GM12878 (cell line): ENCODE data around the gene TNFSF9. TPM values are rescaled to one million over a fixed set of nuclear protein-coding genes. Genes with fewer than 3 reads are reported as not detected.

Experiments
- ATF7 ChIP-seq: fragments of 450-650 bp; IDR thresholded peaks from 2 replicates; pipeline ENCODE4 v1.6.1; 2016; ENCODE audit warnings: low read depth, mild to moderate bottlenecking
- BACH1 ChIP-seq: fragments of 450-650 bp; IDR thresholded peaks from 2 replicates; pipeline ENCODE4 v1.6.1; 2017; ENCODE audit warnings: mild to moderate bottlenecking, borderline replicate concordance
- POLR2AphosphoS5 ChIP-seq: IDR thresholded peaks from 2 replicates; pipeline ENCODE4 v1.6.1; 2011; ENCODE audit warnings: mild to moderate bottlenecking, low read length, inconsistent platforms
- SRF ChIP-seq, 2 experiments: IDR thresholded peaks; 2 replicates each; pipeline ENCODE4 v1.6.1; 2011; ENCODE audit warnings: low read depth in 2 of 2, low read length in 2 of 2, mild to moderate bottlenecking in 1 of 2, moderate library complexity in 1 of 2
- ZNF384 ChIP-seq: IDR thresholded peaks from 2 replicates; pipeline ENCODE4 v1.6.1; 2012; ENCODE audit warnings: low read depth, mild to moderate bottlenecking, low read length, improper control_type of control experiment, borderline replicate concordance
- polyA plus RNA-seq, 11 experiments: library from polyadenylated mRNA; depleted of rRNA in 4 of 11; unstranded in 6 of 11; stranded (reverse) in 5 of 11; fragments of >200 nt; fragmentation: Nextera tagmentation in 4 of 11; fragmentation: Illumina TruSeq in 1 of 11; extraction: Ambion mirVana in 4 of 11; extraction: Trizol in 1 of 11; gene quantifications; 1 replicate in 1 of 11; 2 replicates in 10 of 11; pipeline versions ENCODE4 v1.2.1 to v1.2.3, GENCODE V29; 2011 to 2016; ENCODE audit warnings: inconsistent platforms in 2 of 11, missing spikeins in 2 of 11, low read depth in 1 of 11
- total RNA-seq, 4 experiments: library from RNA; depleted of rRNA in 3 of 4; stranded (reverse); fragments of >200 nt in 3 of 4; fragmentation: Illumina TruSeq in 1 of 4; extraction: Trizol in 1 of 4; gene quantifications; 2 replicates each; pipeline versions ENCODE4 v1.2.1 to v1.2.3, GENCODE V29; 2013 to 2021
- TF ChIP-seq, protein P1 (sequence below): fragments of 450-650 bp; formaldehyde crosslinking; IDR thresholded peaks from 2 replicates; pipeline ENCODE4 v1.4.0; 2020; ENCODE audit warnings: mild to moderate bottlenecking, moderate library complexity
- TF ChIP-seq, protein P2 (sequence below): fragments of 450-650 bp; IDR thresholded peaks from 2 replicates; pipeline ENCODE4 v1.6.1; 2017; ENCODE audit warnings: mild to moderate bottlenecking, moderate library complexity
- TF ChIP-seq, protein P3 (sequence below): fragments of 450-650 bp; IDR thresholded peaks from 2 replicates; pipeline ENCODE4 v1.6.1; 2018; ENCODE audit warnings: borderline replicate concordance, mild to moderate bottlenecking; ENCODE audit not compliant: partially characterized antibody

Gene TNFSF9
- total and polyA plus RNA-seq, 10 of the 15 experiments (the other 5 are each of a cell fraction or from before 2014, with no cell fraction given), result 6.2 to 75.3 (median 22.1) TPM

DNA sequence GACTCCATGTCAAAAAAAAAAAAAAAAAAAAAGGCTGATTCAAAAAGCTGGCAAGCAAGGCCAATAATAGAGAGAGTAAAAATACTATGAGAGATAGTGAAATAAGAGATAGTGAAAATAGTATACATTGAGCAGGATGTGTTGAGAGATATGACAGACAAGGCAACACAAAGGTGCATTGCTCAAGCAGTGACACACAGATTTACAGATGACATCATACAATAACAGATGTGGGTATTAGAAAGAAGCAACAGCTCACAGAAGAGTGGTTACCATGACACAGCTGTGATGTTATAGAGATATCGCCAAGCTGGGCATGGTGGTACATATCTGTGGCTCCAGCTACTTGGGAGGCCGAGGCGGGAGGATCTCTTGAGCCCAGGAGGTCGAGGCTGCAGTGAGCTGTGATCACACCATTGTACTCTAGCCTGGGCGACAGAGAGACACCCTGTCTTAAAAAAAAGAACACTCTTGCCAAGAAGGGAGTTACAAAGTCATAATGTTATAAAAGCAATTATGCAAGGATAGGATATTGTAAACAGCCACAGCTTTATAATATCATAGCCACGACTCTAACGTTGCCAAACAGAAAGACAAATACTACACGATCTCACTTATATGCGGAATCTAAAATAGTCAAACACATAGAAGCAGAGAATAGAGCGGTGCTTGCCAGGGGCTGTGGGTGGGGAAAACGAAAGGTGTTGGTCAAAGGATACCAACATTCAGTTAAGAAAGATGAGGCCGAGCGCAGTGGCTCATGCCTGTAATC lies 10.3 kb downstream of the TNFSF9 start (continued):
- TF ChIP-seq, protein P1, sequence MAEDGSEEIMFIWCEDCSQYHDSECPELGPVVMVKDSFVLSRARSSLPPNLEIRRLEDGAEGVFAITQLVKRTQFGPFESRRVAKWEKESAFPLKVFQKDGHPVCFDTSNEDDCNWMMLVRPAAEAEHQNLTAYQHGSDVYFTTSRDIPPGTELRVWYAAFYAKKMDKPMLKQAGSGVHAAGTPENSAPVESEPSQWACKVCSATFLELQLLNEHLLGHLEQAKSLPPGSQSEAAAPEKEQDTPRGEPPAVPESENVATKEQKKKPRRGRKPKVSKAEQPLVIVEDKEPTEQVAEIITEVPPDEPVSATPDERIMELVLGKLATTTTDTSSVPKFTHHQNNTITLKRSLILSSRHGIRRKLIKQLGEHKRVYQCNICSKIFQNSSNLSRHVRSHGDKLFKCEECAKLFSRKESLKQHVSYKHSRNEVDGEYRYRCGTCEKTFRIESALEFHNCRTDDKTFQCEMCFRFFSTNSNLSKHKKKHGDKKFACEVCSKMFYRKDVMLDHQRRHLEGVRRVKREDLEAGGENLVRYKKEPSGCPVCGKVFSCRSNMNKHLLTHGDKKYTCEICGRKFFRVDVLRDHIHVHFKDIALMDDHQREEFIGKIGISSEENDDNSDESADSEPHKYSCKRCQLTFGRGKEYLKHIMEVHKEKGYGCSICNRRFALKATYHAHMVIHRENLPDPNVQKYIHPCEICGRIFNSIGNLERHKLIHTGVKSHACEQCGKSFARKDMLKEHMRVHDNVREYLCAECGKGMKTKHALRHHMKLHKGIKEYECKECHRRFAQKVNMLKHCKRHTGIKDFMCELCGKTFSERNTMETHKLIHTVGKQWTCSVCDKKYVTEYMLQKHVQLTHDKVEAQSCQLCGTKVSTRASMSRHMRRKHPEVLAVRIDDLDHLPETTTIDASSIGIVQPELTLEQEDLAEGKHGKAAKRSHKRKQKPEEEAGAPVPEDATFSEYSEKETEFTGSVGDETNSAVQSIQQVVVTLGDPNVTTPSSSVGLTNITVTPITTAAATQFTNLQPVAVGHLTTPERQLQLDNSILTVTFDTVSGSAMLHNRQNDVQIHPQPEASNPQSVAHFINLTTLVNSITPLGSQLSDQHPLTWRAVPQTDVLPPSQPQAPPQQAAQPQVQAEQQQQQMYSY, result no peak
- TF ChIP-seq, protein P2, sequence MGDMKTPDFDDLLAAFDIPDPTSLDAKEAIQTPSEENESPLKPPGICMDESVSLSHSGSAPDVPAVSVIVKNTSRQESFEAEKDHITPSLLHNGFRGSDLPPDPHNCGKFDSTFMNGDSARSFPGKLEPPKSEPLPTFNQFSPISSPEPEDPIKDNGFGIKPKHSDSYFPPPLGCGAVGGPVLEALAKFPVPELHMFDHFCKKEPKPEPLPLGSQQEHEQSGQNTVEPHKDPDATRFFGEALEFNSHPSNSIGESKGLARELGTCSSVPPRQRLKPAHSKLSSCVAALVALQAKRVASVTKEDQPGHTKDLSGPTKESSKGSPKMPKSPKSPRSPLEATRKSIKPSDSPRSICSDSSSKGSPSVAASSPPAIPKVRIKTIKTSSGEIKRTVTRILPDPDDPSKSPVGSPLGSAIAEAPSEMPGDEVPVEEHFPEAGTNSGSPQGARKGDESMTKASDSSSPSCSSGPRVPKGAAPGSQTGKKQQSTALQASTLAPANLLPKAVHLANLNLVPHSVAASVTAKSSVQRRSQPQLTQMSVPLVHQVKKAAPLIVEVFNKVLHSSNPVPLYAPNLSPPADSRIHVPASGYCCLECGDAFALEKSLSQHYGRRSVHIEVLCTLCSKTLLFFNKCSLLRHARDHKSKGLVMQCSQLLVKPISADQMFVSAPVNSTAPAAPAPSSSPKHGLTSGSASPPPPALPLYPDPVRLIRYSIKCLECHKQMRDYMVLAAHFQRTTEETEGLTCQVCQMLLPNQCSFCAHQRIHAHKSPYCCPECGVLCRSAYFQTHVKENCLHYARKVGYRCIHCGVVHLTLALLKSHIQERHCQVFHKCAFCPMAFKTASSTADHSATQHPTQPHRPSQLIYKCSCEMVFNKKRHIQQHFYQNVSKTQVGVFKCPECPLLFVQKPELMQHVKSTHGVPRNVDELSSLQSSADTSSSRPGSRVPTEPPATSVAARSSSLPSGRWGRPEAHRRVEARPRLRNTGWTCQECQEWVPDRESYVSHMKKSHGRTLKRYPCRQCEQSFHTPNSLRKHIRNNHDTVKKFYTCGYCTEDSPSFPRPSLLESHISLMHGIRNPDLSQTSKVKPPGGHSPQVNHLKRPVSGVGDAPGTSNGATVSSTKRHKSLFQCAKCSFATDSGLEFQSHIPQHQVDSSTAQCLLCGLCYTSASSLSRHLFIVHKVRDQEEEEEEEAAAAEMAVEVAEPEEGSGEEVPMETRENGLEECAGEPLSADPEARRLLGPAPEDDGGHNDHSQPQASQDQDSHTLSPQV, result no peak
- TF ChIP-seq ATF7 (peak; percentile 86), SRF (IDR thresholded peaks at IDR 0.05; ENCODE audit: low read depth in 2 of 2, low read length in 2 of 2) (no peak), ZNF384 (0 out of 2 replicates have a peak, but pooled peaks have one; percentile 5), POLR2AphosphoS5 (peak; percentile 26; the same call in 1 of the 2 replicates), BACH1 (no peak)
- TF ChIP-seq, protein P3, sequence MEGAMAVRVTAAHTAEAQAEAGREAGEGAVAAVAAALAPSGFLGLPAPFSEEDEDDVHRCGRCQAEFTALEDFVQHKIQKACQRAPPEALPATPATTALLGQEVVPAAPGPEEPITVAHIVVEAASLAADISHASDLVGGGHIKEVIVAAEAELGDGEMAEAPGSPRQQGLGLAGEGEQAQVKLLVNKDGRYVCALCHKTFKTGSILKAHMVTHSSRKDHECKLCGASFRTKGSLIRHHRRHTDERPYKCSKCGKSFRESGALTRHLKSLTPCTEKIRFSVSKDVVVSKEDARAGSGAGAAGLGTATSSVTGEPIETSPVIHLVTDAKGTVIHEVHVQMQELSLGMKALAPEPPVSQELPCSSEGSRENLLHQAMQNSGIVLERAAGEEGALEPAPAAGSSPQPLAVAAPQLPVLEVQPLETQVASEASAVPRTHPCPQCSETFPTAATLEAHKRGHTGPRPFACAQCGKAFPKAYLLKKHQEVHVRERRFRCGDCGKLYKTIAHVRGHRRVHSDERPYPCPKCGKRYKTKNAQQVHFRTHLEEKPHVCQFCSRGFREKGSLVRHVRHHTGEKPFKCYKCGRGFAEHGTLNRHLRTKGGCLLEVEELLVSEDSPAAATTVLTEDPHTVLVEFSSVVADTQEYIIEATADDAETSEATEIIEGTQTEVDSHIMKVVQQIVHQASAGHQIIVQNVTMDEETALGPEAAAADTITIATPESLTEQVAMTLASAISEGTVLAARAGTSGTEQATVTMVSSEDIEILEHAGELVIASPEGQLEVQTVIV, result no peak
- TF ChIP-seq, all 136 proteins: peak for 7
